Parathyroid adenoma (tissue), 2 donors: ENCODE results near the gene MPG.

Source experiments
- H2AFZ ChIP-seq: fragments of 300-600 bp; sonication (generic); one replicate; pipeline ENCODE4 v1.7.0; 2017; ENCODE audit warnings: antibody characterized with exemption, mild to moderate bottlenecking
- H3K27ac ChIP-seq: fragments of 300-600 bp; sonication (generic); one replicate; pipeline ENCODE4 v1.7.0; 2017
- H3K27me3 ChIP-seq: fragments of 300-600 bp; sonication (generic); one replicate; pipeline ENCODE4 v1.7.0; 2017; ENCODE audit warnings: low read length; ENCODE audit not compliant: control insufficient read depth, insufficient read depth
- H3K36me3 ChIP-seq: fragments of 300-600 bp; sonication (generic); one replicate; pipeline ENCODE4 v1.7.0; 2017; ENCODE audit warnings: low read length; ENCODE audit not compliant: control insufficient read depth, insufficient read depth
- H3K4me1 ChIP-seq: fragments of 300-600 bp; sonication (generic); one replicate; pipeline ENCODE4 v1.7.0; 2017; ENCODE audit warnings: control low read depth
- H3K4me2 ChIP-seq: fragments of 300-600 bp; sonication (generic); one replicate; pipeline ENCODE4 v1.7.0; 2017; ENCODE audit warnings: low read length
- H3K4me3 ChIP-seq: fragments of 300-600 bp; sonication (generic); one replicate; pipeline ENCODE4 v1.7.0; 2017; ENCODE audit warnings: low read depth, low read length
- H3K79me2 ChIP-seq: fragments of 300-600 bp; sonication (generic); one replicate; pipeline ENCODE4 v1.7.0; 2017; ENCODE audit warnings: control low read depth
- H3K9ac ChIP-seq: fragments of 300-600 bp; sonication (generic); one replicate; pipeline ENCODE4 v1.7.0; 2017; ENCODE audit warnings: mild to moderate bottlenecking
- H3K9me3 ChIP-seq: fragments of 300-600 bp; sonication (generic); one replicate; pipeline ENCODE4 v1.7.0; 2017; ENCODE audit warnings: low read length; ENCODE audit not compliant: control insufficient read depth
- TF ChIP-seq, protein P1 (sequence below): fragments of 300-600 bp; sonication (generic); IDR thresholded peaks from one replicate; pipeline ENCODE4 v1.7.0; 2017; ENCODE audit warnings: antibody characterized with exemption, mild to moderate bottlenecking
- donor health status: primary hyperparathyroidism.

The MPG gene

DNA sequence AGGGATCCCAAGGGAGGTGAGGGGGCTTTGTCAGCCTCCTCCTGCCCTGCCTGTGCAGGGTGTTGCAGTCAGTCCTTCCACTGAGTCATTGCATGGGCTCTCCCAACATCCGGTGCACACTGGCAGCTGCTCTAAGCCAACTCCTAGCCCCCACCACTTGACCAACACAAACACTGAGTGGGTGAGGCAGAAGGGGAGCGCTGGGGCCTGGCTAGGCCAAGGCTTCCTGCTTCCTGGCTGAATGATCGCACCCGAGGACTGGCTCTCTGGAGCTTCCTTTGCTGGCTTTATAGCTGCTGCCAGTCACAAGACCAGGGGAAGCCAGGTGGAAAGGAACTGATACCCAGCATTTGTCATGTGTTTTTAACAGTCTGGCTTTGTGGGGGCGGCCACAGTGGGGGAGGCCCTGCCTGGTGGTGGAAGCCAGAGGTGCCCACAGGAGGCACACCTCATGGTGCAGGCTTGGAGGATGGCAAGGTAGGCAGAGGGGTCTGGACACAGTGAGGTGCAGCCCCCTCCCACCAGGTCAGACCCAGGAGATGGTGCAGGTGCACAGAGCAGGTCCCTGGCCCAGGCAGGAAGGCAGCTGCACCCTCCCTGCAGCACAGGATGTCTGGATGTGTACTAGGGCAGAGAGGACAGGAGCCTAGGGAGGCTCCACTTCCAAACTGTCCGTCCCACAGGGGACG lies 6.8 kb downstream of the MPG start:
- TF ChIP-seq, protein P1, sequence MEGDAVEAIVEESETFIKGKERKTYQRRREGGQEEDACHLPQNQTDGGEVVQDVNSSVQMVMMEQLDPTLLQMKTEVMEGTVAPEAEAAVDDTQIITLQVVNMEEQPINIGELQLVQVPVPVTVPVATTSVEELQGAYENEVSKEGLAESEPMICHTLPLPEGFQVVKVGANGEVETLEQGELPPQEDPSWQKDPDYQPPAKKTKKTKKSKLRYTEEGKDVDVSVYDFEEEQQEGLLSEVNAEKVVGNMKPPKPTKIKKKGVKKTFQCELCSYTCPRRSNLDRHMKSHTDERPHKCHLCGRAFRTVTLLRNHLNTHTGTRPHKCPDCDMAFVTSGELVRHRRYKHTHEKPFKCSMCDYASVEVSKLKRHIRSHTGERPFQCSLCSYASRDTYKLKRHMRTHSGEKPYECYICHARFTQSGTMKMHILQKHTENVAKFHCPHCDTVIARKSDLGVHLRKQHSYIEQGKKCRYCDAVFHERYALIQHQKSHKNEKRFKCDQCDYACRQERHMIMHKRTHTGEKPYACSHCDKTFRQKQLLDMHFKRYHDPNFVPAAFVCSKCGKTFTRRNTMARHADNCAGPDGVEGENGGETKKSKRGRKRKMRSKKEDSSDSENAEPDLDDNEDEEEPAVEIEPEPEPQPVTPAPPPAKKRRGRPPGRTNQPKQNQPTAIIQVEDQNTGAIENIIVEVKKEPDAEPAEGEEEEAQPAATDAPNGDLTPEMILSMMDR, result no peak
- no peak overlapping the region for H3K4me3 ChIP-seq
- no peaks in the 10 kb centered on the region for H3K36me3 ChIP-seq
- H3K9me3 ChIP-seq, result no peaks in the 10 kb centered on the region
- H3K27ac ChIP-seq, result no peak overlapping the region
- no peaks in the 10 kb centered on the region for H3K27me3 ChIP-seq
- no peaks in the 10 kb centered on the region for H3K79me2 ChIP-seq
- H3K4me2 ChIP-seq, result no peak overlapping the region
- H3K9ac ChIP-seq, result no peak overlapping the region
- H3K4me1 ChIP-seq, result peaks cover 2% of the 10 kb centered on the region
- no peak overlapping the region for H2AFZ ChIP-seq

DNA sequence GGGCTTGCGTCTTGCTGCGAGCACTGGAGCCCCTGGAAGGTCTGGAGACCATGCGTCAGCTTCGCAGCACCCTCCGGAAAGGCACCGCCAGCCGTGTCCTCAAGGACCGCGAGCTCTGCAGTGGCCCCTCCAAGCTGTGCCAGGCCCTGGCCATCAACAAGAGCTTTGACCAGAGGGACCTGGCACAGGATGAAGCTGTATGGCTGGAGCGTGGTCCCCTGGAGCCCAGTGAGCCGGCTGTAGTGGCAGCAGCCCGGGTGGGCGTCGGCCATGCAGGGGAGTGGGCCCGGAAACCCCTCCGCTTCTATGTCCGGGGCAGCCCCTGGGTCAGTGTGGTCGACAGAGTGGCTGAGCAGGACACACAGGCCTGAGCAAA lies 7.4 kb downstream of the MPG start:
- Histone ChIP-seq H3K4me1 (peaks cover 2% of the 10 kb centered on the region), H3K27ac (no peak overlapping the region), H3K9me3 (no peaks in the 10 kb centered on the region), H3K79me2 (no peaks in the 10 kb centered on the region), H3K4me2 (no peak overlapping the region), H3K36me3 (no peaks in the 10 kb centered on the region), H3K9ac (no peak overlapping the region), H3K4me3 (no peak overlapping the region), H2AFZ (no peak overlapping the region), H3K27me3 (no peaks in the 10 kb centered on the region)
- TF ChIP-seq, protein P1, result no peak

DNA sequence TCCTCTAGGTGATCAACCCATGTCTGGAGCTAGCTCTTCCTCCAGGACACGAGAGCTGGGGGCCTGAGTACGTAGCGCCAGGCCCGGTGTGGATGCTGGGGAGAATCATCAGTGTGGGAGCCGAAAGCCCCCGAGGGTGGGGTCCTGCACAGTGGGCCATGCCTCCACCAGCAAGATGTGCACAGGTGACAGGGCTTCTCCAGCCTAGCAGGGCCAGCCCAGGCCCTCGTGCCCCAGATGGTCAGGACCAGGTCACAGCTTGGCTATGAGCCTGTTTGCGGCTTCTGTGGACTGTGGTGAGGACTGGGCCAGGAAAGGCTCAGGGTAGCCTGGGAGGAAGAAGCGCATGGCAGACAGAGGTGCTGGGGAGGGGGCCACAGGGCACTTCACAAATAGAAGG lies 7.8 kb downstream of the MPG start:
- TF ChIP-seq, protein P1, result no peak
- Histone ChIP-seq H3K79me2 (no peaks in the 10 kb centered on the region), H3K4me2 (no peak overlapping the region), H3K36me3 (no peaks in the 10 kb centered on the region), H3K4me3 (no peak overlapping the region), H3K27me3 (no peaks in the 10 kb centered on the region), H3K4me1 (peaks cover 2% of the 10 kb centered on the region), H3K27ac (no peak overlapping the region), H3K9me3 (no peaks in the 10 kb centered on the region), H2AFZ (no peak overlapping the region), H3K9ac (no peak overlapping the region)

DNA sequence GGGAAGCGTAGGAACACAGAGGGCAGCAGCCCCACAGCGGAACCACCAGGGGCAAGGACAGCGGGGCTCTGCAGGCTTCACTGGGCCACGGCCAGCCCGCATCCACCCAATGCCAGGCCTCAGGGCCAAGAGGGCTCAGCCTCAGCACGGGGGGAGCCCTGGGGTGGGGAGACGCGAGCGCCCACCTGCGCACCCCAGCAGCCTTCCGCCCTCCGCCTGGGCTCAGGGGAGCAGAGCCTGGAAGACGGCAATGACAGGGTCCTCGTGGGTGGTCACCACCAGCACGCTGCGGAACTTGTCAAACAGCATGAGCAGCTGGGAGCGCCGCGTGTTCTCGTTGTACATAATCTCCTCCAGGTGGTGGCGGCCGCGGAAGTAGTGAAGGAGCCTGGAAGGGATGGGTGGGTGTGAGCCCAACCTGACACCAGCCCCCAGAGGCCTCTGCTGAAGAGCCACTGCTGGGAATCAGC lies 8.5 kb downstream of the MPG start:
- Histone ChIP-seq H3K4me1 (peaks cover 2% of the 10 kb centered on the region), H3K36me3 (no peaks in the 10 kb centered on the region), H2AFZ (no peak overlapping the region), H3K27ac (no peak overlapping the region), H3K9me3 (no peaks in the 10 kb centered on the region), H3K79me2 (no peaks in the 10 kb centered on the region), H3K27me3 (no peaks in the 10 kb centered on the region), H3K9ac (no peak overlapping the region), H3K4me3 (no peak overlapping the region), H3K4me2 (no peak overlapping the region)
- TF ChIP-seq, protein P1, result no peak

DNA sequence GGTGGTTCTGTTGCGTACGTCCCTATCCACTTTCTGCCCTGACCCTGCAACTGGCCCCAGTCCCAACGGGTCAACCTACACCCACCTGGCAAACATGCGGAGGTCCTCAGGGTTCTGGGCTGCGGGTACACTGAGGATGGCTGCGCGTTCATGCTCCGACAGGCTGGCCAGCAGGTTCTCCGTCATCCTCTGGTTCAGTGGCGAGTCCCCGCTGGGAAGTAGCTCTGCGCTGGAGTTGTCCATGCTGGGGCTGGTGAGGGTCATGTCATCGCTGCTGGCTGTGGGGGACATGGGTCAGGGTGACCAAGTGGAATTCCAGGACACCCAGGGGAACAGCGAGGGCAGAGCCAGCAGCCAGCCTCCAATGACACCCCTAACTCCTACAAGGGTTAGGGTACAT lies 10.6 kb downstream of the MPG start:
- no peaks in the 10 kb centered on the region for H3K36me3 ChIP-seq
- H3K27me3 ChIP-seq, result no peaks in the 10 kb centered on the region
- H3K9ac ChIP-seq, result no peak overlapping the region
- no peak overlapping the region for H3K4me3 ChIP-seq
- H3K4me2 ChIP-seq, result no peak overlapping the region
- no peak overlapping the region for H2AFZ ChIP-seq
- H3K79me2 ChIP-seq, result no peaks in the 10 kb centered on the region
- H3K9me3 ChIP-seq, result no peaks in the 10 kb centered on the region
- no peak overlapping the region for H3K27ac ChIP-seq
- TF ChIP-seq, protein P1, result no peak
- peaks cover 2% of the 10 kb centered on the region for H3K4me1 ChIP-seq
